GM18868 (cell line): ENCODE measurements around the gene PLEKHA1.

Source experiments
- ATAC-seq: cut with Tn5 transposase; IDR thresholded peaks from one replicate; pipeline ENCODE4 v1.9.1; 2021; ENCODE audit warnings: mild to moderate bottlenecking, moderate library complexity; ENCODE audit not compliant: unreplicated experiment

PLEKHA1 gene

GRCh38 chr10:122420624-122421007 lies 46.1 kb downstream of the PLEKHA1 start:
- no peak for ATAC-seq

GRCh38 chr10:122421054-122421625 lies 46.6 kb downstream of the PLEKHA1 start:
- ATAC-seq: no peak

GRCh38 chr10:122421742-122422141 lies 47.2 kb downstream of the PLEKHA1 start:
- ATAC-seq: no peak

- no peak for ATAC-seq
Observed at GRCh38 chr10:122422266-122422989, 47.9 kb downstream of the PLEKHA1 start.

GRCh38 chr10:122424059-122424458 lies 49.6 kb downstream of the PLEKHA1 start:
- no peak for ATAC-seq

- no peak for ATAC-seq
Observed at GRCh38 chr10:122426829-122427228, 52.3 kb downstream of the PLEKHA1 start.

GRCh38 chr10:122427280-122427679 lies 52.8 kb downstream of the PLEKHA1 start:
- no peak for ATAC-seq

GRCh38 chr10:122435212-122435827 lies 60.8 kb downstream of the PLEKHA1 start:
- ATAC-seq: no peak

- ATAC-seq: no peak
Observed at GRCh38 chr10:122441961-122442360, 67.5 kb downstream of the PLEKHA1 start.

- ATAC-seq: no peak
Observed at GRCh38 chr10:122445469-122445868, 71.0 kb downstream of the PLEKHA1 start.

- ATAC-seq: no peak
Observed at GRCh38 chr10:122445904-122446303, 71.4 kb downstream of the PLEKHA1 start.

- no peak for ATAC-seq
Observed at GRCh38 chr10:122446668-122447423, 72.3 kb downstream of the PLEKHA1 start.

GRCh38 chr10:122448600-122448999 lies 74.1 kb downstream of the PLEKHA1 start:
- ATAC-seq: no peak

- no peak for ATAC-seq
Observed at GRCh38 chr10:122449153-122449552, 74.6 kb downstream of the PLEKHA1 start.

GRCh38 chr10:122450353-122450990 lies 76.0 kb downstream of the PLEKHA1 start:
- ATAC-seq: no peak

- no peak for ATAC-seq
Observed at GRCh38 chr10:122454071-122454470, 79.6 kb downstream of the PLEKHA1 start.

GRCh38 chr10:122454603-122455080 lies 80.1 kb downstream of the PLEKHA1 start, which contains the start of gene ARMS2:
Gene ARMS2 (plus strand): TSS chr10:122454653. CDS start chr10:122454728, 75 bp downstream.
- no peak for ATAC-seq

GRCh38 chr10:122455376-122456079 lies 81.0 kb downstream of the PLEKHA1 start:
- ATAC-seq: no peak

GRCh38 chr10:122457934-122458333 lies 83.4 kb downstream of the PLEKHA1 start:
- ATAC-seq: no peak

- ATAC-seq: no peak
Observed at GRCh38 chr10:122458693-122459092, 84.2 kb downstream of the PLEKHA1 start.
